ENCODE measurements around the gene SMIM28.

SMIM28 gene

GRCh38 chr6:138334000-138334399 is 43.7 kb upstream of the SMIM28 start:
- no peak overlapping the region for H3K4me3 ChIP-seq
- no peaks in the 10 kb centered on the region for H3K27me3 ChIP-seq
- no peaks in the 10 kb centered on the region for H3K9me3 ChIP-seq
- peaks cover 0 to 11% (median 0%) of the 10 kb centered on the region in 3 donors for H3K36me3 ChIP-seq
- no peak for DNase-seq
- intact Hi-C loops (cut with DNase I; ENCODE audit: low total_unique reads), result no loop called here
- H3K27ac ChIP-seq, result no peak overlapping the region
- TF ChIP-seq, protein P1, sequence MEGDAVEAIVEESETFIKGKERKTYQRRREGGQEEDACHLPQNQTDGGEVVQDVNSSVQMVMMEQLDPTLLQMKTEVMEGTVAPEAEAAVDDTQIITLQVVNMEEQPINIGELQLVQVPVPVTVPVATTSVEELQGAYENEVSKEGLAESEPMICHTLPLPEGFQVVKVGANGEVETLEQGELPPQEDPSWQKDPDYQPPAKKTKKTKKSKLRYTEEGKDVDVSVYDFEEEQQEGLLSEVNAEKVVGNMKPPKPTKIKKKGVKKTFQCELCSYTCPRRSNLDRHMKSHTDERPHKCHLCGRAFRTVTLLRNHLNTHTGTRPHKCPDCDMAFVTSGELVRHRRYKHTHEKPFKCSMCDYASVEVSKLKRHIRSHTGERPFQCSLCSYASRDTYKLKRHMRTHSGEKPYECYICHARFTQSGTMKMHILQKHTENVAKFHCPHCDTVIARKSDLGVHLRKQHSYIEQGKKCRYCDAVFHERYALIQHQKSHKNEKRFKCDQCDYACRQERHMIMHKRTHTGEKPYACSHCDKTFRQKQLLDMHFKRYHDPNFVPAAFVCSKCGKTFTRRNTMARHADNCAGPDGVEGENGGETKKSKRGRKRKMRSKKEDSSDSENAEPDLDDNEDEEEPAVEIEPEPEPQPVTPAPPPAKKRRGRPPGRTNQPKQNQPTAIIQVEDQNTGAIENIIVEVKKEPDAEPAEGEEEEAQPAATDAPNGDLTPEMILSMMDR (IDR thresholded peaks at IDR 0.05), result no peak
- no peaks in the 10 kb centered on the region for H3K4me1 ChIP-seq

GRCh38 chr6:138334963-138335362 is 42.7 kb upstream of the SMIM28 start:
- DNase-seq, result no peak
- no peak overlapping the region for H3K4me3 ChIP-seq
- no peaks in the 10 kb centered on the region for H3K27me3 ChIP-seq
- H3K4me1 ChIP-seq, result no peaks in the 10 kb centered on the region
- TF ChIP-seq, protein P1 (IDR thresholded peaks at IDR 0.05), result no peak
- H3K27ac ChIP-seq, result no peak overlapping the region
- intact Hi-C loops (cut with DNase I; ENCODE audit: low total_unique reads), result no loop called here
- H3K9me3 ChIP-seq, result no peaks in the 10 kb centered on the region
- peaks cover 0 to 11% (median 0%) of the 10 kb centered on the region in 3 donors for H3K36me3 ChIP-seq

GRCh38 chr6:138336221-138336620 is 41.5 kb upstream of the SMIM28 start:
- TF ChIP-seq, protein P1 (IDR thresholded peaks at IDR 0.05), result no peak
- Histone ChIP-seq H3K36me3 (peaks cover 0 to 11% (median 0%) of the 10 kb centered on the region in 3 donors), H3K4me3 (no peak overlapping the region), H3K9me3 (no peaks in the 10 kb centered on the region), H3K4me1 (no peaks in the 10 kb centered on the region), H3K27me3 (no peaks in the 10 kb centered on the region), H3K27ac (no peak overlapping the region)
- DNase-seq, result no peak
- intact Hi-C loops (cut with DNase I; ENCODE audit: low total_unique reads), result no loop called here

DNA sequence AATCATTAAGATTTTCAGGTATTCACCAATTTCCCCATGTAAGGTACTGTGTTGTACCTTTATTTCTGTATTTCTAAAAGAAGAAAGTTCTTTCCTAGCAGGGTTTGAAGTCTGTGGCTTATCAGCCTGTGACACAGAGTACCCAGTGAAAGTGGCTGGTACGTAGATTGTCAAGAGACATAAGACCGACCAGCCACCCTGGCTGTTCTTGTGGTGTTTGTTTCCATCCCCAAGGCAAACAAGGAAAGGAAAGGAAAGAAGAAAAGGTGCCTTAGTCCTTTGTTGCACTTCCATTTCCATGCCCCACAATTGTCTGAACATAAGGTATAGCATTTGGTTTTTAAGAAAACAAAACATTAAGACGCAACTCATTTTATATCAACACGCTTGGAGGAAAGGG is 40.6 kb upstream of the SMIM28 start:
- DNase-seq, result no peak
- no peak overlapping the region for H3K4me3 ChIP-seq
- no peaks in the 10 kb centered on the region for H3K9me3 ChIP-seq
- H3K27me3 ChIP-seq, result no peaks in the 10 kb centered on the region
- H3K4me1 ChIP-seq, result no peaks in the 10 kb centered on the region
- peaks cover 0 to 11% (median 0%) of the 10 kb centered on the region in 3 donors for H3K36me3 ChIP-seq
- intact Hi-C loops (cut with DNase I; ENCODE audit: low total_unique reads), result no loop called here
- TF ChIP-seq, protein P1 (IDR thresholded peaks at IDR 0.05), result no peak
- H3K27ac ChIP-seq, result no peak overlapping the region

DNA sequence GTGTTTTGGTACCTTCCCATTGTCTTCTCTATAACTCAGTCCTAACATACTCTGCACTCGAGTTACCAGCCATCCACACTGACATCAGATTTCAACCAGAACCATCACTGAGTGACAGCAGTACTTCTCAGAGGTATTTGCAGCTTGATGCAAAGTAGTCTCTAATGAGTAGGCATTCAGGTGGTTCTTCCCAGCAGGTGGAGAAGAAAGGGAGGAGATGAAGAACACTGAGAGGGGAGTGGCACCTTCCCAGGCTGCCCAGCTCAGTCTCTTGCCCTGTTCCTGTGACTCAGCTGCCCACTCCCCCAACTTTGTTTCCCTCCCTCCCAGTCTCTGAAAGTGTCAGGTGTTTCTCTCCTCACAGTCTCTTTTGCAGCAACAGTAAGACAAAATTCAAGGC is 38.7 kb upstream of the SMIM28 start:
- no peak for DNase-seq
- Histone ChIP-seq H3K27me3 (no peaks in the 10 kb centered on the region), H3K4me1 (no peaks in the 10 kb centered on the region), H3K27ac (no peak overlapping the region), H3K36me3 (peaks cover 0 to 11% (median 0%) of the 10 kb centered on the region in 3 donors), H3K4me3 (no peak overlapping the region), H3K9me3 (no peaks in the 10 kb centered on the region)
- TF ChIP-seq, protein P1 (IDR thresholded peaks at IDR 0.05), result no peak
- intact Hi-C loops (cut with DNase I; ENCODE audit: low total_unique reads), result no loop called here

DNA sequence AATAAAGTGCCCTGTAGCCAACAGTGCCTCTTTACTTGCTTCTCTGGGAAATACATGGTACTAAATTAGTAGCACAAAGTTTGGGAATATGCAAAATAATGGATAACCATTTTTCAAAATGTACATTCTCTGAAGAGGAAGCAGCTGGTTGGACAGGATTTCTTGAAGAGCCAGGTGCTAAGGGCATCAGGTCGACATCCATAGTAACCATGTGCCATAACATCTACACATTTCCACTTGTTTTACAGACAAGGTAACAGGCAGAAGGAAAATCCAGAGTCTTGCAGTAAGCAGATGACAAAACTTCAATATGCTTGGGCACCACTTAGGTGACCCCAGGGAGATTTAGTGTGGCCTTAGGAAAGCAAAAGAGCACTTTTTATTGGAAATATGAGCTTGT is 36.5 kb upstream of the SMIM28 start:
- H3K4me1 ChIP-seq, result no peaks in the 10 kb centered on the region
- no peak overlapping the region for H3K27ac ChIP-seq
- TF ChIP-seq, protein P1 (IDR thresholded peaks at IDR 0.05), result no peak
- no peaks in the 10 kb centered on the region for H3K9me3 ChIP-seq
- no peak for DNase-seq
- no peak overlapping the region for H3K4me3 ChIP-seq
- intact Hi-C loops (cut with DNase I; ENCODE audit: low total_unique reads), result no loop called here
- H3K27me3 ChIP-seq, result no peaks in the 10 kb centered on the region
- H3K36me3 ChIP-seq, result no peaks in the 10 kb centered on the region
